OCI-LY1 (cell line): ENCODE results near the gene MYRF.

ENCODE experiments used
- H2AFZ ChIP-seq: fragments of 200-600 bp; sonication (generic), shearing (Covaris generic); 2 replicates; pipeline ENCODE4 v1.6.0; 2014; ENCODE audit warnings: antibody characterized with exemption, mild to moderate bottlenecking, low read length
- H3F3A ChIP-seq: fragments of 200-600 bp; sonication (generic), shearing (Covaris generic); 2 replicates; pipeline ENCODE4 v1.6.0; 2014; ENCODE audit warnings: mild to moderate bottlenecking, antibody characterized with exemption, low read length, moderate library complexity; ENCODE audit not compliant: insufficient read depth
- H3K27ac ChIP-seq: fragments of 200-600 bp; sonication (generic); 2 replicates; pipeline ENCODE4 v1.5.1; 2014; ENCODE audit warnings: low read length, mixed run types, mild to moderate bottlenecking, low read depth; ENCODE audit not compliant: poor library complexity, severe bottlenecking
- H3K27me3 ChIP-seq: fragments of 200-600 bp; sonication (generic); 2 replicates; pipeline ENCODE4 v1.6.0; 2014; ENCODE audit warnings: antibody characterized with exemption, mild to moderate bottlenecking, low read length, moderate library complexity; ENCODE audit not compliant: insufficient read depth
- H3K36me3 ChIP-seq: fragments of 200-600 bp; sonication (generic); 2 replicates; pipeline ENCODE4 v1.6.1; 2014; ENCODE audit warnings: mild to moderate bottlenecking, antibody characterized with exemption, low read length, moderate library complexity, mixed read lengths; ENCODE audit not compliant: insufficient read depth
- H3K4me1 ChIP-seq: fragments of 200-600 bp; sonication (generic); 2 replicates; pipeline ENCODE4 v1.5.1; 2014; ENCODE audit warnings: mild to moderate bottlenecking, low read length, moderate library complexity; ENCODE audit not compliant: insufficient read depth, severe bottlenecking
- H3K4me2 ChIP-seq: fragments of 200-600 bp; sonication (generic), shearing (Covaris generic); 2 replicates; pipeline ENCODE4 v1.6.1; 2014; ENCODE audit warnings: low read length
- H3K4me3 ChIP-seq: fragments of 200-600 bp; sonication (generic); 2 replicates; pipeline ENCODE4 v1.5.1; 2014; ENCODE audit warnings: low read length, low read depth, mild to moderate bottlenecking, mixed read lengths; ENCODE audit not compliant: poor library complexity, severe bottlenecking
- H3K79me2 ChIP-seq: fragments of 200-600 bp; shearing (Covaris generic); 2 replicates; pipeline ENCODE4 v1.6.1; 2016; ENCODE audit warnings: mixed run types, low read length, mixed read lengths; ENCODE audit not compliant: insufficient read depth
- H3K9ac ChIP-seq: fragments of 200-600 bp; sonication (generic), shearing (Covaris generic); 2 replicates; pipeline ENCODE4 v1.6.1; 2014; ENCODE audit warnings: mild to moderate bottlenecking, low read length, mixed read lengths
- H3K9me2 ChIP-seq: fragments of 200-600 bp; sonication (generic), shearing (Covaris generic); 2 replicates; pipeline ENCODE4 v1.6.1; 2014; ENCODE audit warnings: low read depth, mild to moderate bottlenecking, low read length, mixed read lengths
- H3K9me3 ChIP-seq: fragments of 200-600 bp; shearing (Covaris generic); 2 replicates; pipeline ENCODE4 v1.6.1; 2014; ENCODE audit warnings: low read length, mixed read lengths
- H4K20me1 ChIP-seq: fragments of 200-600 bp; sonication (generic), shearing (Covaris generic); 2 replicates; pipeline ENCODE4 v1.6.0; 2016; ENCODE audit warnings: mild to moderate bottlenecking, low read length; ENCODE audit not compliant: insufficient read depth
- EZH2 ChIP-seq: fragments of 200-600 bp; sonication (generic), shearing (Covaris generic); IDR thresholded peaks from 2 replicates; pipeline ENCODE4 v1.8.0; 2017; ENCODE audit warnings: borderline replicate concordance, mixed run types, mild to moderate bottlenecking, antibody characterized with exemption, low read length, moderate library complexity, mixed read lengths
- TF ChIP-seq, protein P1 (sequence below): fragments of 200-600 bp; sonication (generic), shearing (Covaris generic); IDR thresholded peaks from 2 replicates; pipeline ENCODE4 v1.5.1; 2017; ENCODE audit warnings: mild to moderate bottlenecking, antibody characterized with exemption, low read length, moderate library complexity, mixed read lengths

MYRF gene

DNA sequence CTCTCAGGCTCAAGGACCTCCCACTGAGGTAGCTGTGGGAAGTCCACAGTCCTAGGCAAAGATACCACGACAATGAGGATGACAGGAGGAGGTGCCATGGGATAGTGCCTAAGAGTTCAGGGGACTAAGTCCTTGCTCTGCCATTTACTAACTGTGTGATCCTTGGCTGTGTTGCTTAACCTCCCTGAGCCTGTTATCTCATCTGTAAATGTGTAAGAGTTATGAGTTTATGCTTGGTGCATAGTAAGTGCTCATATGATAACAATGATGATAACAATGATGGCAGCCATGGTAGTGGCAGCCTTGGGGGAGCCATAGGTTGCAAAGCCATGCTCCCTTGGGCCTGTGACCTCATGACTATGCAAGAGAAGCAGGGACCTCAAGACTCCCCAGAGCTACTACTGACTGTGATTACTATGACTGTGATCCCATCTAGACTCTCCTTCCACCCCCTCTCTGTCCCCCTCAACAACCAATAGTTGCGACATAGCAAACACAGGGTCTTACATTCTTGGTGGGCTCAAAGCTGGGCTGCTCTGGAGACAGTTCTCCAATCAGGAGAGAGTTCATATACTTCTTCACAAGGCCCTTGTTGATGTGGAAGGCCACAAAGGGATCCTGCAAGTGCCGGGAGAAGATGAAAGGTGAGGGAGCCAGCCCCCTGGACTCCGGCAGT, 60.4 kb downstream of the MYRF start:
- no peaks in the 10 kb centered on the region for H3K27me3 ChIP-seq
- H3K4me2 ChIP-seq: no peak overlapping the region
- H3K9me2 ChIP-seq: no peaks in the 10 kb centered on the region
- no peaks in the 10 kb centered on the region for H3K79me2 ChIP-seq
- no peaks in the 10 kb centered on the region for H3F3A ChIP-seq
- H3K9me3 ChIP-seq: no peaks in the 10 kb centered on the region
- no peak overlapping the region for H2AFZ ChIP-seq
- no peak overlapping the region for H3K9ac ChIP-seq
- TF ChIP-seq, protein P1, sequence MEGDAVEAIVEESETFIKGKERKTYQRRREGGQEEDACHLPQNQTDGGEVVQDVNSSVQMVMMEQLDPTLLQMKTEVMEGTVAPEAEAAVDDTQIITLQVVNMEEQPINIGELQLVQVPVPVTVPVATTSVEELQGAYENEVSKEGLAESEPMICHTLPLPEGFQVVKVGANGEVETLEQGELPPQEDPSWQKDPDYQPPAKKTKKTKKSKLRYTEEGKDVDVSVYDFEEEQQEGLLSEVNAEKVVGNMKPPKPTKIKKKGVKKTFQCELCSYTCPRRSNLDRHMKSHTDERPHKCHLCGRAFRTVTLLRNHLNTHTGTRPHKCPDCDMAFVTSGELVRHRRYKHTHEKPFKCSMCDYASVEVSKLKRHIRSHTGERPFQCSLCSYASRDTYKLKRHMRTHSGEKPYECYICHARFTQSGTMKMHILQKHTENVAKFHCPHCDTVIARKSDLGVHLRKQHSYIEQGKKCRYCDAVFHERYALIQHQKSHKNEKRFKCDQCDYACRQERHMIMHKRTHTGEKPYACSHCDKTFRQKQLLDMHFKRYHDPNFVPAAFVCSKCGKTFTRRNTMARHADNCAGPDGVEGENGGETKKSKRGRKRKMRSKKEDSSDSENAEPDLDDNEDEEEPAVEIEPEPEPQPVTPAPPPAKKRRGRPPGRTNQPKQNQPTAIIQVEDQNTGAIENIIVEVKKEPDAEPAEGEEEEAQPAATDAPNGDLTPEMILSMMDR: no peak
- no peak for TF ChIP-seq EZH2
- no peak overlapping the region for H3K27ac ChIP-seq
- H3K36me3 ChIP-seq: peaks cover 38% of the 10 kb centered on the region
- peaks cover 19% of the 10 kb centered on the region for H3K4me1 ChIP-seq
- no peaks in the 10 kb centered on the region for H4K20me1 ChIP-seq
- H3K4me3 ChIP-seq: no peak overlapping the region

DNA sequence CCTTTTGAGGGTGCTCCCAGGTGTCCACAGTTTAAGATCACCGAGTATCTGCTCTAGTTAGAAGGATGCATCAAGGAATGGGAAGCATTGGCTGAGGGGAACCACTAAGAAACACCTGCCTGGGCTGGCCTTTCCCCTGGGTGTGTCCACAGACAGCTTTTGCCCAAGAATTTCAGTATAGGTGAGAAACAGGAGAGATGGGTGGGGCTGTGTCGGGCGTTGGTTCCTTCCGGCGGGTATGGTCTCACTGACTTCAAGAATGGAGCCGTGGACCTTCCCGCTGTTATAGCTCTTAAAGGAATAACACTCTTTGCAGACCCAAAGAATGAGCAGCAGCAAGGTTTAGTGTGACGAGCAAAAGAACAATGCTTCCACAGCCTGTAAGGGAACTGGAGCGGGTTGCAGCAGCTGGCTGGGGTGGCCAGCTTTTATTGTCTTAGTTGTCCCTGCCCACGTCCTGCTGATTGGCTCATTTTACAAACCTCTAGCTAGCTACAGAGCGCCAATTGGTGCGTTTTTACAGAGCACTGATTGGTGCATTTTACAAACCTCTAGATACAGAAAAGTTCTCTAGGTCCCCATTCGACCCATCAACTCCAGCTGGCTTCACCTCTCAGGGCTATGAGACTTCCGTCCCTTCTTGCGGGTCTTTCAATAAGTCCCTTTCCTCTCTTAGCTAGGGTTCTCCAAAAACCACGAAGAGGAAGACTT, 62.0 kb downstream of the MYRF start:
- Histone ChIP-seq H3K27me3 (no peaks in the 10 kb centered on the region), H3K4me3 (peak overlapping the region; percentile 70), H3K27ac (peak overlapping the region; percentile 73), H2AFZ (no peak overlapping the region), H3K9ac (peak overlapping the region; percentile 78; the same call in 1 of the 2 replicates), H3K36me3 (peaks cover 30% of the 10 kb centered on the region), H3K79me2 (no peaks in the 10 kb centered on the region), H3K4me1 (peaks cover 19% of the 10 kb centered on the region), H3K9me3 (no peaks in the 10 kb centered on the region), H4K20me1 (no peaks in the 10 kb centered on the region), H3K4me2 (peak overlapping the region; percentile 91), H3F3A (no peaks in the 10 kb centered on the region), H3K9me2 (no peaks in the 10 kb centered on the region)
- TF ChIP-seq, protein P1: no peak
- no peak for TF ChIP-seq EZH2

DNA sequence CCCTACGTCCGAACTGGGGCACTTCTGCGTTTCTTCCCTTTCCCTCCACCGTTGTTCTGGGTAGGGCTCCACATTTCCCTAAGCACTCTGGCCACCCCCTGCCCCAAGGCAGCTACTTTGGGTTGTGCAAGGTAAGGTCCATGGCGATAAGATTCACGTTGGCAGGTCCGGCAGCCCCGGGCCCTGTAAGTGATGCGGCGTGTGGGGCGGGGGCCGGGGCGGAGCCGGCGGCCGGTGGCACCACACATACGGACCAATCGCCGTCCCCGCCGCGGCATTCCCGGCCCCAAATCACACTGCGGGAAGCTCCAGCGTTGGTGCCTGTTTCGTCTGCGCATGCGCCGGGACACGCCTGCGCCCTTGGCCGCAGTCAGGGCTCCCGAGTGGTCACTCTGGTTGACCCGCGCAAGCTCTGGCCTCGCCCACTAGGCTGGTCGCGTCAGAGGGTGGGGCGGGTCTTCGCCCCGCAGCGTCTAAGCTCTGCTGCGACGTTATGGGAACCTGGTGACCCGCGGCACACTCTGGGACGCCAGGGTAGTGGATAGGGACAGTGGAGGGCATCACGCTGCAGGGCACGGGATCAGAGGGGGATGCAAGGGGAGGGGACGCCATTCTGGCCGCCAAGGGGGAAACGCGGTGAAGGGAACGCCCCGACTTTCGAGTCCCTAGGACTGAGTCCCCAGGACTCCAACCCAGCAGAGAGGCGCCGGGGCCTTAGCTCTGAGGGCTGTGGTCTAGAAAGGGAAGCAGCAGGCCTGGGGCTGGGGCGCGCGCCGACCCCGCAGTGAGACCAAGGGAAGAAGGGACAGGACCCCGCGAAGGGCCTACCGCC, 62.7 kb downstream of the MYRF start:
- Histone ChIP-seq H3K9me3 (no peaks in the 10 kb centered on the region), H3K79me2 (no peaks in the 10 kb centered on the region), H3F3A (no peaks in the 10 kb centered on the region), H3K4me3 (peak overlapping the region; percentile 70), H3K36me3 (peaks cover 23% of the 10 kb centered on the region), H3K9ac (peak overlapping the region; percentile 78), H3K27me3 (no peaks in the 10 kb centered on the region), H2AFZ (no peak overlapping the region), H3K4me2 (peak overlapping the region; percentile 91), H3K27ac (peak overlapping the region; percentile 73), H3K9me2 (no peaks in the 10 kb centered on the region), H3K4me1 (peaks cover 19% of the 10 kb centered on the region), H4K20me1 (no peaks in the 10 kb centered on the region)
- TF ChIP-seq EZH2: no peak
- TF ChIP-seq, protein P1: no peak
